GM18526 (cell line): Measurements from ENCODE around the gene SPAG17.

Experiments
- POLR2A ChIP-seq: IDR thresholded peaks from 3 replicates; pipeline ENCODE4 v1.6.1; 2011; ENCODE audit not compliant: insufficient read length; ENCODE audit errors: extremely low read depth

Gene SPAG17

DNA sequence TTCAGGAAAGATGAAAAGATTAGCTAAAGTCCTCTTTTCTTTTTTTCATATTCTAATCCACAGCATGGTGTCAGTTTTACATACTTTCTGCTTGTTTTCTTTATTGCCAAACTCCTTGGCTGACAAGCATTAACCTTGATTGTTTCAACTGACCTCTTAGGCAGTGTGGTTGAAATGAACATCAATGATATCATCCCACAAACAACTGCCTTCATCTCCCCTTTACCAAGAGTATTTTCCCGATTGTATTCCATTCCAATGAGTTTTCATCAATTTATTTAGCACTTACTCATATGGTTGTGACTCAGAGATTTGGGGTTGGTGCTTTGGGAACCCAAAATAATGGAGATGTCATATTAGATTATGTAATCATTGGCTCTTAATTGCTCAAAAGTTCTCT is 71.8 kb downstream of the SPAG17 start:
- no peak for TF ChIP-seq POLR2A

DNA sequence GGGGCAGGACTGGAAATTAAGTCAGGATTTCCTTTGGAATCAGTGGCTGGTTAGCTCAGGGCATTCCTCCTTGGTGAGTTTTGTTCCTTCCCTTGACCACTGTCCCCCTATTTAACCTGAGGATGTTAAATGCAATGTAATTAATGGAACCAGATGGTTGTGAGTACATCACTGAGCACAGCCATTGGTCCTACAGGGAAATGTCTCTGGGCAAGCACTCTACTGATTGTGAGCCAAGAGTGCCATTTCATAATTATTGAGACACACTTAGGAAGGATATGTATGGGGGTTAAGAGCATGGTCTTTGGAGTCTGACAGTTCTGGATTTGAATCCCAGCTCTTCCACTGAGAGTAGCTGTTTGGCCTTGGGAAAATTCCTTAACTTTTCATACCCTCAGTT is 74.4 kb downstream of the SPAG17 start:
- no peak for TF ChIP-seq POLR2A

DNA sequence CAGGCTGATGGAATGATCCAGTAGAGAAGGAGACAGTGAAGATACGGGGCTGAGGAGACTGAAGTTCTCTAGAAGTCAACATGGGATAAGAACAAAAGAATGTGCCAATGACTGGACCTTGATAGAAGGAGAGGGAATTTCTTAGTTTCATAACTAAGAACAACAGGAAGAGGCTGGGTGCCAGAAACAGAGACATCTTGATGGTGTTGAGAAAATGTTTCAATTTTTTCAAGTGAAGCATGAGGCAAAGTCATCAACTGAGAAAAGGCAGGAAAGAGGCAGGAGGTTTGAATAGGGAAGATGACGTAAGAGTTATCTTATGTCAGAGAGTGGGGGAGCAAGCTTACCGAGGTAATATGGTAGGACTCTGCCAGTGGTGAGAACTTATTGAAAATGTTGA is 80.1 kb downstream of the SPAG17 start:
- TF ChIP-seq POLR2A = no peak

DNA sequence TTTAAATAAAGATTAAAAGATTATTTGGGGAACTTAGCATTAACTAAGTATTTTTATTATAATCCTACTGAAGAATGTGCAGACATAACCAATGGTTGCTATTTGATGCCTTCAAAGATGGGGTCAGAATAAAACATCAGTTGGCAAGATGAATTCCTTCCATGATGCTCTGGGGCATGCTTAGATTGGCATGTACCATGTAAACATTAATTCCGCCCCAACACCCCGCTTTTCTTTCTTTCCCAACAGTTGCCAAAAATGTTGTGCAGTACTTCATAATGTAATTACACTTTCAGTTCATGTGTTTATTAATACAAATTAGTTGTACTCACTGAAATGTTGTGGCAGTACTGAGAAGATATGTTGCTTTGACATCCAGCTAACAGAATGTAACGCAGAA is 82.6 kb downstream of the SPAG17 start:
- no peak for TF ChIP-seq POLR2A

DNA sequence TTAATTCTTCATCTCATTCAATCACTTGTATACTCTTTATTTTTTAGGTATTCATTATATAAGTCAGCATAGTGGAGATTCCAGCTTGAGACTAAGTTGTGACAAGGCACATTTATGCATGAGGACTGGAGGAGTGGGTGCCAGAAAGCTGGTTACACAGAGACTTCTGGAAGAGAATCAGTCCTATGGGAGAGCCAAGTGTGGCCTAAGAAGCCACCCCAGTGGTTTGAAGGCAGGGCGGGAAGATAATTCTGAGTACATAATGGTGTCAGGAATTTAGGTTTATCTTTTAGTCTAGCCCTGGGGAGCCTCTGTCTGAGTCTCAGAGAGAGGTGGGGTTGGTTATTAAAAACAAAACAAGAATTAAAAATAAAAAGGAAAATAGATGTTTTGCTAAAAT is 83.0 kb downstream of the SPAG17 start:
- no peak for TF ChIP-seq POLR2A

DNA sequence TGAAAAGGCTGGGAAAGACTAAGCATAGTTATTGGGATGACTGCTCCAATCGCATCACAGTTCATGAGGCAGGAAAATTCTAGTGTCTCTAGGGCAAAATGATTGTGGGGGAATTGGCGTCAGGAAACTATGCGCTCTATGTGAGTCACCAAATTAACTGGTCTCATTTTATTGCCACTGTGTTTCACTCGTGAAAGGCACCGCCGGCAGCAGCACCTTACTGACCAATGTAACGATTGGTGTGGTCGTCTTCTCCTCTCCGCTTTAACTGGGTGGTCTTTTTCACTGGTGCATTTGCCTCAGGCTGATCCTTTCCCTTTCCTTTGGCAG is 83.5 kb downstream of the SPAG17 start:
- no peak for TF ChIP-seq POLR2A

DNA sequence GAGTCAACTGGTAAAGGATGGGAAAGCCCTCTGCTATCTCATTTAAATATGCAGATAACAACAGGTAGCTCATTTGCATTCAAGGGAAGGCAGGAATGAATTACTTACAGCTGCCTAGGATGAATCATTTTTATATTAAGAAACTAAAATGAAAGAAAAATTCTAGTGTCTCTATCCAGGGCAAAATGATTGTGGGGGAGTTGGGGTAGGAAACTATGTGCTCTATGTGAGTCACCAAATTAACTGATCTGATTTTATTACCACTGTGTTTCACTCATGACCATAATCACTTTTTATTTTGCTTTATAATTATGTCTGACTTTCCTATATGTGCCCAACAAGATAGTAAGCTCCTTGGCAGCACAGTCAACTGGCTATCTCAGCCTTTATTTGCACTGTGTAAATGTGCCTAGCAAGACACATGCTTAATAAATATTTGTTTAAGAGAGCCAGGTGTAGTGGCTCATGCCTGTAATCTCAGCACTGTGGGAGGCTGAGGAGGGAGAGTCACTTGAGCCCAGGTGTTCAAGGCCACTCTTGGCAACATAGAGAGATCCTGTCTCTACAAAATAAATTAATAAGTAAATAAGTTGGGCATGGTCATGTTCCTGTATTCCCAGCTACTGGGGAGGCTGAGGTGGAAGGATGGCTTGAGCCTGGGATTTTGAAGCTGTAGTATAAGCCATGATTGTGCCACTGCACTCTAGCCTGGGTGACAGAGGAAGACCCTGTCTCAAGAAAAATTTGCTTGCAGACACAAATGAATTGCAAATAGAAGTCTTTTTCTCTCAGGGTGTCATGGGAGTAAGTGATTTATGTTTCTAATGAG is 84.1 kb downstream of the SPAG17 start:
- TF ChIP-seq POLR2A = no peak

DNA sequence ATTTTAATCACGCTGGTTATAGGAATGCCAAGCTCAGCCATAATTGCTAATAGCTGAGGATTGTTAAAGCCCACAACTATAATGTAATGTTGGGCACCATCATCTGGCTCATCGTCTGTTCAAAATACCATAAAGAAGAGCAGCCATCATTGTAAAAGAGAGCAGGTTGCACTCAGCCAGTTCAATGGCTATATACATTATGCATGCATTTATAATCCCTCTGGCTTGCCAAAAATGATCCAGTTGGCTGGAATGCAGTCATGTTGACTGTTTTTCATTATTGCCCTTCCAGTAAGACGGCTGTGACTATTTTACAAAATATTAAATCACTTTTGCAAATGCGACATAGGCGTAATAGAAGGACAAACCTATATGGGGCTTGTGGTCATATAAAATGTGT is 85.3 kb downstream of the SPAG17 start:
- no peak for TF ChIP-seq POLR2A

DNA sequence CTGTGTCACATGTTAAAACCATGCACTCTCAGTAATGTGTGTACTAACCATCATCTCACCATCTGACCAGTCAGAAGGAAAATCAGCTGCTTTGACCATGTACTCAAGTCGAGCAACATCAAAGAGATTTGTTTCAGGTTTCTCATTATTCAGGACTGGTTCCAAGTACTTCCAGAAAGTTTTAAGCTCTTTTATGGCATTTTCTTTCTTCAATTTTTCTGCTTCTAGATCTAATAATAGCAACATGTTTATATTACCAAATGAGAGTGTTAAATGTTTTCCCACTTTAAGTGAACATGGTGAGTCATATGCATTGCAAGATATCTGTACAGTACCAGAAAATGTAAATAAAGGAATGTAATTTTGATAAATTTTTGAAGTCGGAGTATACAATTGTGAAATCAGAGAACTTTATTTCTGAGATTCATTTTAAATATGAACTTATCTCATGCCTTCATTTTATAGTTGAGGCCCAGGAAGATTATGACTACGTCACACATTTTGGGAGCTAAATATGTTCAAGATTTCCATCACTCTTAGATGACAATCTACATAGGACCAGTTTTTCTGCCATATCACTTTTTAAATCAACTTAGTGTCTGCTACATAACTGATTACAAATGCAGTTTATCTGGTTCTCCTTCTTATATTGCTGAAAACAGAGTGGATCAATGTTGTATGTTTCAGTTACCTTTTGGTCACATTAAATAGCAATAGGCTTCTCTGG is 87.2 kb downstream of the SPAG17 start:
- no peak for TF ChIP-seq POLR2A

DNA sequence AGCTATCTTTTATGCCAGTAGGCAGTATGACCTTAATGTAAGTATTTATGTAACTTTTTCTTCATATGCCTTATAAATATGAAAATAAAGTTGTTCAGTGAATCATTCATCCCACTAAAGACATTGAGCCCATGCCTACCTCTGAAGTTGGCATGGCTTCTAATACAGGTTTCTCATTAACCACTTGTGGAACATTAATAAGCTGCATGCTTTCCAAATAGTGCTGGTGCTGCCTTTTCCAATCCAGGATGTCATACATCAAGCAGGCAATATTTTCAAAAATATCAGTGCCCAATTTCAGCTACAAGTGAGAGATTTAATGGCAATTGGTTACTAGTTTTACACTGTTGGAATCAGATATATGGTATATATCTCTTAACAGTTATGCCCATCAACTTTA is 92.0 kb downstream of the SPAG17 start:
- TF ChIP-seq POLR2A = no peak

DNA sequence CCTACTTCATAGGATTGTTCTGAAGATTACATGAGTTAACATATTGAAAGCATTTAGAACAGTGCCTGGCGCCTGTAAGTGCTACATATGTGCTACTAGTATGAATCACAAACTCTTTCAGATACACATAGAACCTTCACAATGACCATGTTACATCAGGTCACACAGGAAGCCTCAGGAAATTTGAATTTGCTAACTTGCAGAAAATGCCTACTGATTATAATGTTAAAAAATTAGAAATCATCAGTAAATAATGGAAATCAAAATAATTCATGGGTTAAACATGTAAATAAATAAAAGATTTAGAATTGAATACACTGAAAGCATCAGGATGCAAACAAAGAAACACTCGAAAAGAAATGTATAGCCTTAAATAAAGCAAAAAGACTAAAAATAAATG is 94.9 kb downstream of the SPAG17 start:
- TF ChIP-seq POLR2A = no peak

DNA sequence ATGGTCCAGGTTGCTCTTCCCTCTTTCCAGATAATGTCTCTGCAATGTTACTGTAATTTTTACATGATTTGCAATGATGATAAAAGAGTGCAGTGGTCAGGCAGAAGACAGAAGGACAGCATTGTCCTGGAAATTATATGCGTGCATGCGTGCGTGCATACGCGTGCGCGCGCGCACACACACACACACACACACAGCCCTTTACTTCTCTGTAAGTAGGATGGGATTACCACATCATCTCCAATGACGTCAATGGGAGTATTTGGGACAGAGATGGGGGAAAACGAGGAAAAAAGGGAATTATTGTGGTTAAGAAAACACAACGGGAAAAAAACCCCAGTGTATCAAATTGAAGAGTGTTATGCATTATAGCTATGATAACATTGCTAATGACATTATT is 99.7 kb downstream of the SPAG17 start:
- no peak for TF ChIP-seq POLR2A

DNA sequence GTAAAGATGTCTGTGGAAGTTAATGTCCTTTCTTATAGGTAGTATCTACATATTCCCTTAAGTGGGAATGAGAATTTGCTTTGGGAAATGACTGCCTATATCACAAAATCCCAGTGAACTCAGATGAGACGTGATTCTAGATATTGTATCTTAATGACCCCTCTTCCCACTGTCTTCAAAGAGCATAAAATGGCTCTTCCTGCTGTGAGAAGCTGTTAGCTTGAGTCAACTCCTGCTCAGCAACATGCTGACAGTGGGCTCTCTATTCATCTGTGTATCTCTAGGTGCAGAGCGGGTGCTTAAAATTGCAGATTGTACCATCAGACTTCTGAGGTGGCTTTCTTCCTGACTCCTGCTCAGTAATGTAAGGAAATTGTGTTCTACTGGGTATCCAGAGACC is 100.6 kb downstream of the SPAG17 start:
- TF ChIP-seq POLR2A = no peak

DNA sequence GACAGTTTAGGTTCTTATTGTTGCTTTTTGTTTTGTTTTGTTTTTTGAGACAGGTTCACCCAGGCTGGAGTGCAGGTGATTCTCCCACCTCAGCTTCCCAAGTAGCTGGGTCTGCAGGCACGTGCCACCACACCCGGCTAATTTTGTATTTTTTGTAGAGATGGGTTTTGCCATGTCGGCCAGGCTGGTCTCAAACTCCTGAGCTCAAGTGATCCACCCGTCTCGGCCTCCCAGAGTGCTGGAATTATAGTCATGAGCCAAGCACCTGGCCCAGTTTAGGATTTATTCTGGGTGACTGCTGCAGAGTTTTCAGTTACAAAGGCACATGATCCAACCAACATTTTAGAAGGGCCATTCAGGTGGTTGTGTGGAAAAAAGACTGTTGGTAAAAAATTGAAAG is 102.0 kb downstream of the SPAG17 start:
- no peak for TF ChIP-seq POLR2A

DNA sequence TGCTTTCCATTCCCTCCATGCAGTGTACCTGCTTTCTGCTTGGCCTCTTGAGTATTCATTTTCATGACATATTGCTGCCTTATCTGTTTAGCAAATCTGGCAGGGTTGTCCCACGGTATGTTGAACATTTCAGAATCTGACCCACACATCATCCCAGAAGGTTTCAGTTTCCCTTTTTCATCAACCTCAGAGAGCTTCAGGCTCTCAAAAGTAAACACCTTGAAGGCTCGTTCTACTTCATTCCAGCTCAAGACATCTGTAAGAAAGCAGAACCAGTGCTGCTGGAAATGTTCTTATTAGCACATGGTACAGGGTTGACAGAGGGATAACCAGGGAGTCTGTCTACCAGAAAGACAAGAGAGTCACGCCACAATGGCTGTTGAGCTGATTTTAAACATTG is 103.6 kb downstream of the SPAG17 start:
- TF ChIP-seq POLR2A = no peak

DNA sequence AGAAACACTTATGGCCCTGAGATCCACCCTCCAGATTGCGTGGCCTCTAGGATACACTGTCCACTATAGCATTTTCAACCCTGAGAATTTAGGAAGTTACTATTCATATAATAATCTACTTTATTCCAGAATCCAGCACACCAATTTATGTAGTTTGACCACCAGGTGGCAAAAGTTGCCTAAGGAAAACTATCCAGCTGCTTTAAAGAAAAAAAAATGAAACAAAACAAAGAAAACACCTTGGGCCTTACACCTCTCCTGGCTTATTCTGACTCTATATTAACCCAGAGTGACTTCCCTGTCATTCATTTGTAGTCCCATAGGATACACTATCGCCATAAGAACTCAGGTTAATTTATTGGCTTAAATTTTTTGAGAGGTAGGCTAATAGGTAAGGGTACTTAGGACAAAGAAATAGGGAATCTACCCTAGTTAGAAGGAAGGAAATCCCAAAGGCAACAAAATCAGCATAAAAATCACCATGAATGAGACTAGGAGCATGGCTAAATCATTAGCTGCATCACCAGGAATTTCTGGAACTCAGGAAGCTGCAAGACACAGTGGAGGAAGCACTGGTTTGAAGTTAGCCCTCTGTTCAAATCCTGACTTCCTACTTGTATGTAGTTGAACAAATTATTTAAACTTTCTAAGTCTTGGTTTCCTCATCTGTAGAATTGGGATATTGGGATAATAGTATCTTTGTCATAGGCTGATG is 107.5 kb downstream of the SPAG17 start:
- TF ChIP-seq POLR2A = no peak

DNA sequence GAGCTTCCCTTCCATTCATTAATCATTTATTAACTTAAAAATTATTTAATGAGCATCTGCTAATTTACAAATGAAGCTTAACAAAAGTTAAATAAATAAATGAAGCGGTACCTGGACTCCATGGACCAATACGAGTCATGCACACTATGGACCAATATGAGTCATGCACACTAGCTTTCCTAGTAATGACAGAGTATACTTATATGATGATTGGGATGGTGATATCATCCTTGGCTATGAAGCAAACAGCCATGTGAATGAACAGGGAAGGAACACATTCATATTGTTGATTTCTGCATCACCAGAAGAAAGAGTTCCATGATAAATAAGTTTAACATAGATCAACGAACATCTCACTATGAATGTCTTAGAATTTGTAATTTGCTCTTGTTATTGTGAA is 109.9 kb downstream of the SPAG17 start:
- no peak for TF ChIP-seq POLR2A
